Endothelial cell of hepatic sinusoid (primary cell): ENCODE results near the gene CDC6.

Experiments used
- in situ Hi-C: cut with HindIII; loops from 2 replicates; pipeline ENCODE4 v1.10.0; 2017; ENCODE audit warnings: low sequenced_read_pairs

CDC6 gene, protein sequence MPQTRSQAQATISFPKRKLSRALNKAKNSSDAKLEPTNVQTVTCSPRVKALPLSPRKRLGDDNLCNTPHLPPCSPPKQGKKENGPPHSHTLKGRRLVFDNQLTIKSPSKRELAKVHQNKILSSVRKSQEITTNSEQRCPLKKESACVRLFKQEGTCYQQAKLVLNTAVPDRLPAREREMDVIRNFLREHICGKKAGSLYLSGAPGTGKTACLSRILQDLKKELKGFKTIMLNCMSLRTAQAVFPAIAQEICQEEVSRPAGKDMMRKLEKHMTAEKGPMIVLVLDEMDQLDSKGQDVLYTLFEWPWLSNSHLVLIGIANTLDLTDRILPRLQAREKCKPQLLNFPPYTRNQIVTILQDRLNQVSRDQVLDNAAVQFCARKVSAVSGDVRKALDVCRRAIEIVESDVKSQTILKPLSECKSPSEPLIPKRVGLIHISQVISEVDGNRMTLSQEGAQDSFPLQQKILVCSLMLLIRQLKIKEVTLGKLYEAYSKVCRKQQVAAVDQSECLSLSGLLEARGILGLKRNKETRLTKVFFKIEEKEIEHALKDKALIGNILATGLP

DNA sequence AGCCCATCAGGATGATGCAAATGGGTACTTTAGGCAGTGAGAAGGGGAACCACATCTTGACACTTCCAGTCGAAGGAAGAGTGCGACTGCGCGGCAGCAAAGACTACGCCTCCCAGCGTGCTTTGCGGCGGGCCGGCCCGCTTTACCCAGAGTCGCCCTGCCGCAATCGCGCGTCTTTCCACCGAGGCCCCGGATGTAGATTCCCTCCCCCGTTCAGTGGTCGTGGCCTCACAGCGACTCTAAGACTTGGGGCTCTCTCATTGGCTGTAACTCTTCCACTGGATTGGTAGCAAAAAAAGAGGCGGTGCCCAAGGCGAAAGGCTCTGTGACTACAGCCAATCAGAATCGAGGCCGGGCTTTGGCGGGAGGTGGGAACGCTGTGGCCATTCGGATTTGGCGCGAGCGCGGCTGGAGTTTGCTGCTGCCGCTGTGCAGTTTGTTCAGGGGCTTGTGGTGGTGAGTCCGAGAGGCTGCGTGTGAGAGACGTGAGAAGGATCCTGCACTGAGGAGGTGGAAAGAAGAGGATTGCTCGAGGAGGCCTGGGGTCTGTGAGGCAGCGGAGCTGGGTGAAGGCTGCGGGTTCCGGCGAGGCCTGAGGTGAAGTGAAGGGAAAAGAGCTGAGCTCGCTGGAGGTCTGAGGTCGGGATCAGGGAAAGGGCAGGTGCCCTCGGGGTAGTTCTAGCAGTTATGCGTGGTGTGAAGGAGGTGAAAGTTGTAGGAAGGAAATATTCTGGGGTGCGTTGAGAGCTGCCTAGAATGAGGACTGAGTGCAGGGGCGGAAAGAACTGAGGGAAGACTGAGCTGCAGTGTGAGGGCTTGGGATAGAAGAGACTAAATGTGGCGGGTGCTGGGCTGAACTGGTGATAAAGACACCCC lies at the start of gene CDC6:
Gene CDC6, plus strand, starts transcription at position 386 of the 876 bp plus-strand sequence. CDS start 1,542 bp downstream, outside the sequence.
- in situ Hi-C loops: no loop called here

DNA sequence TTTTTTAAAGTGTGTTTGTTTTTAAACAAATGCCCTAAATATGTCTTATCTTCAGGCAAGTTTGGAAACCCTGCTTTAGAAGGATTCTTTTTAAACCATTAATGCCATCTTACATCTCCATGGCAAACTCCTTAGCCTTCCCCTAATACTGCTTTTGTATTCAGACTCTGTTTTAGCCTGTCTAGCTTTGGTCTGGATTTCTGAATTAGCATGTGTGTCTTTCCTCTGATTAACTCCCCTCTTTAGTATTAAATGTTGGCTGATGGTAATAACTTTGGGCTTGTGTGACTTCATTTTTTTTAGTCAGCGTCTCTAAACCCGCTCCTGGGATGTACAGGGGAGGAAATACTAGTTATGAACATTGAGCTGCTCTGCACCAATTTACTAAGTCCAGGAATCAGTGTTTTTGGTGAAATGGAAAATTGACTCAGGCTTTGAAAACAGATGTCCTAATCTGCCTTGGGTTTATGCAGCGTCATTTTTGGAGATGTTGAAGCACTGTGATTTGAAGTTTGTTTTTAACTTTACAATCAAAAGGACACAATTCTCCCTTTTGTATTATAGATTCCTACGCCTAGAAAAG lies 46.3 kb upstream of the CDC6 start:
- in situ Hi-C loops: loop anchor here (5.0 kb wide), 1 partner anchor 49 kb away; no protein-coding TSS in a partner anchor

DNA sequence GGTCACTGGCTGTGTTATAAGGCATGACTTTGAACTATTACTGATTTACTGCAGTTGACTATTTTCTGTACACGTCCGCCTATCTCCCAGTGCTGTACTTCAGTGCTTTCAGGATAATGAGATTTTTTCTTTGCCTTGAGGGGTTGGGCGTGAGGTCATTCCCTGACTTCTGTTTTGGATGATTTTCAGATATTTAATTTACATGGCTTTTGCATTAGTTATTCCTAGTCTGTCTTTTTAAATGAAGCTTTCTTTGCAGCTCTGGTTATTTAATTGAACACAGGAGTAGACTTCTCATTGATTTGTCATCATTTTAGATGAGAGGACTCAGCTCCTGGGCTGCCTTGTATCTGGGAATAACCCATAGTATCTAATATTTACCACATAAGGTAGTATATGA lies 44.9 kb upstream of the CDC6 start:
- in situ Hi-C loops: loop anchor here (5.0 kb wide), 1 partner anchor 50 kb away; no protein-coding TSS in a partner anchor

DNA sequence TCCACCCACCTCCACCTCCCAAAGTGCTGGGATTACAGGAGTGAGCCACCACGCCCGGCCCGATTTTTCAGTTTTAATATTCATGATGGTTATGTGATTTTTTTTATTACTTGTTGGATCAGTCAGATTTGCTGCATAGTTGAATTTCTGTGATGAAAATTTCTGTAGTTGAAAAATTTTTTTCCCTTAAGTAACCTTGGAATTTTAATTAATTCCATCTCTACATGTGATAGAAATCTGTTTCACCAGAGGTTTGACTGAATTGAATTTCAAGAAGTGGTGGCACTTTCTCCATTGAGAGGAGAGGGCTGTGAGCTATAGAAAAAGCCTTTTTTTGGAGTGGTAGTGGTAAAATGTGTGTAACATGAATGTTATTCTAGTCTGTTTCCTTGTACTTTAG lies 43.9 kb upstream of the CDC6 start:
- in situ Hi-C loops: loop anchor here (5.0 kb wide), 1 partner anchor 51 kb away; no protein-coding TSS in a partner anchor

DNA sequence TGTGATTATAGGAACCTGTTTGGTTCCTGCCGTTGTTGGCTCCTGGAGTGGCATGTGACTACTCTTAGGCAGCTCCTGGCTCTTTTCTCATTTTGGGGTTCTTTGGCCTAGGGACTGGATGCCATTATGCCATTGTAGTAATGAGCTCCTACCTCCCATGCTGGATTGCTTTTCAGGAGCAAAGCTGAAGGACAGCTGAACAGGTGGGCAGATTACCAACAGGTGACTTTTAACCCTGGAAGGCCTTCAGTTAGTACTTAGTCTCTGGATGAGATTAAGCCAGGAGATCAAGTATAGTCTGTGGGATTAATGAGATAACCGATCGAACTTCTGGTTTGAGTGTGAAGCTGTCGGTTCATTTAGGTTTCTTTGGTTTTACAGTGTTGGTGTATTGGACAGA lies 43.4 kb upstream of the CDC6 start:
- in situ Hi-C loops: loop anchor here (5.0 kb wide), 1 partner anchor 52 kb away; no protein-coding TSS in a partner anchor

DNA sequence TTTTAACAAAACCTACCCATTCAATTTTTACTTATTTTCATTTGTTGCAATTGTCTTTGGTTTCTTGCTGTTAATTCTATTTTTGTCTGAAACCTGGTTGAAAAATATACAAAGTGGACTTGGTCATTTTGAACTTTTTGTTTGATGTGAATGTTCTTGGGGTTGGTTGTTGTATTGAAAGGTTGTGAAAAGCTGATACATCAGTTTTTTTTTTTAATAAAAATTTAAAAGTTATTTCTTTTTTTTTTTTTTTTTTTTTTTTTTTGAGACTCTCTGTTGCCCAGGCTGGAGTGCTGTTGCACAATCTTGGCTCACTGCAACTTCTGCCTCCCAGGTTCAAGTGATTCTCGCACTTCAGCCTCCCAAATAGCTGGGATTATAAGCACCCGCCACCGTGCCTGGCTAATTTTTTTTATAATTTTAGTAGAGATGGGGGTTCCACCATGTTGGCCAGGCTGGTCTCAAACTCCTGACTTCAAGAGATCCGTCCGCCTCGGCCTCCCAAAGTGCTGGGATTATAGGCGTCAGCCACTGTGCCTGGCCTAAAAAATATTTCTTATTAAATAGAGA lies 39.7 kb upstream of the CDC6 start:
- in situ Hi-C loops: no loop called here

DNA sequence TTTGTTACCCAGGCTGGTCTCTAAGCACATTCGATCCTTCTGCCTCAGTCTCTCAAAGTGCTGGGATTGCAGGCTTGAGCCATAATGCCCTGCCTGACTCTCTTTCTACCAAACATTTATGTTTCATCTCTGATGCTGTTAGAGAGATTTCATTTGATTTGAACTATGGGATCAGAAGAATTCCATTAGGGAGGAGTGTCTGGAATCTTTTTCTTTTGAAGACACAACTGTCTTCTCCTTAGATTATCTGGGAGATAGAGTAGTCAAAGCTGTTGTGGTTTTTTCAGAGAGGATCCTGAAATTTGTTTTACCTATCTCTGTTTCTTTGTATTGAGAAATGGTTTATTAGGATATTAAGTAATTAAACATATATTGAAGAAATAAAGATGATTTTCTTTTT lies 39.2 kb upstream of the CDC6 start:
- in situ Hi-C loops: no loop called here

DNA sequence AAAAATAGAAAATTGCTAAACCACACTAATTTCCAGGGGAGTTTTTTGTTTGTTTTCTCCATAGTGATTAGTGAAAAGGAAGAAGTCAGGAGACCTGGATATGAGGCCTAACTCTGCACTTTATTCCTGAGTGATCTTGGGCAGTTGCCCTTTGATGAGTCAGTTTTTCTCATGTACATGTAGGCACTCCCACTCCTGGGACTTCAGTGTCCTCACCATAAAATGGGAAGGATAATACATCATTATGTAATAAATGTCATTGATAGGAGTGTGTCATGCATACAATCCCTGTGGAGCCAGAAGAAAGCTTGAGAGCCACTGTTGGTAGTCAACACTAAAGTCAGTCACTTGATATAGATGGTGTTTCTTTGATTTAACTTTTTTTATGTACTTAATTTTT lies 36.1 kb upstream of the CDC6 start:
- in situ Hi-C loops: no loop called here

DNA sequence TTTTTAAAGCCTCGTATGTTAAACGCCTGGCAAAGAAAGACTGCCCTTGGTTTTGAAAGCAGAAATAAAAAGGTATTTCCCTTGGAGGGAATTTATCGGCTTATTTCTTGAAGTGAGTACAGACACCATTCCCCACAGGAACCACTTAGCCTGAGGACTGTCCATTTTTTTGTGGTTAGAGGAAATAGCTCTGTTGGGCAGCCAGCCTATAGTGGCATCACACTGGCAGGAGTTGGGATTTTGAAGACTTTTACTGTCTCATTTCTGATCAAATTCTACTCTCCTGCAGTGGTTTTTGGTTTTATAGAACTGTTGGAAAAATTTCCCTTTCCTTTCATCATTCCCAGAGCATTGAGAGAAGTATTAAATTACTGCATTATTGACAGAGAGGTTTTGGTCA lies 34.1 kb upstream of the CDC6 start:
- in situ Hi-C loops: no loop called here

DNA sequence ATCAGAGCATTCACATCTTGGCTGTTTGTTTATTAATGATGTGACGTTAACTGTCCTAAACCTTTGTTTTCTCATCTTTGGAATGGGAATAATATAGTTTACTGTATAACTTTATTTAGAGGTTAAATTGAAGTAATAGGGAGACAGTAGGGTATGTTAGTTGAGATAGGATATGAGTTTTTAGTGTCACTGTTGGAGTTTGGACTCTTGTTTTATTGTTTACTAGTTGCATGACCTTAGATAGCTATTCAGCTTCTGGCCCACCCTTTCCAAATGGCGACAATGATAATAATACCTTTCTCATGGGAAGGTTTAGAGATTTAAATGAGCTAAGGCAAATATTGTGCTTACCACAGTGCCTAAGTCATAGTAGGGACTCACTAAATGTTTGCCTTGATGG lies 28.2 kb upstream of the CDC6 start:
- in situ Hi-C loops: no loop called here

DNA sequence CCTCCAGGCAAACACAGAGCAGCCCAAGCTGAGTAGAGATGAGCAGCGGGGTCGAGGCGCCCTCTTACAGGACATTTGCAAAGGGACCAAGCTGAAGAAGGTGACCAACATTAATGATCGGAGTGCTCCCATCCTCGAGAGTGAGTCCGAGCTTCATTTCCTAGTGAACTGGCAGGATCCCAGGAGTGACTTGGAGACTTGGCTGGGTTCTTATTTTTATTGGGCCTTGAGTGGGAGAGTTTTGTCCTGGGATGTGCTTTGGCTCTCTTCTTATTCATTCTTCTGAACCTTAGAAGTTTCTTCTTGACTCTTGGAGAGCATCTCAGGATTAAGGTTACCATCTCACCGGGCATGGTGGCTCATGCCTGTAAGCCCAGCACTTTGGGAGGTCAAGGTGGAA lies 27.2 kb upstream of the CDC6 start:
- in situ Hi-C loops: no loop called here

DNA sequence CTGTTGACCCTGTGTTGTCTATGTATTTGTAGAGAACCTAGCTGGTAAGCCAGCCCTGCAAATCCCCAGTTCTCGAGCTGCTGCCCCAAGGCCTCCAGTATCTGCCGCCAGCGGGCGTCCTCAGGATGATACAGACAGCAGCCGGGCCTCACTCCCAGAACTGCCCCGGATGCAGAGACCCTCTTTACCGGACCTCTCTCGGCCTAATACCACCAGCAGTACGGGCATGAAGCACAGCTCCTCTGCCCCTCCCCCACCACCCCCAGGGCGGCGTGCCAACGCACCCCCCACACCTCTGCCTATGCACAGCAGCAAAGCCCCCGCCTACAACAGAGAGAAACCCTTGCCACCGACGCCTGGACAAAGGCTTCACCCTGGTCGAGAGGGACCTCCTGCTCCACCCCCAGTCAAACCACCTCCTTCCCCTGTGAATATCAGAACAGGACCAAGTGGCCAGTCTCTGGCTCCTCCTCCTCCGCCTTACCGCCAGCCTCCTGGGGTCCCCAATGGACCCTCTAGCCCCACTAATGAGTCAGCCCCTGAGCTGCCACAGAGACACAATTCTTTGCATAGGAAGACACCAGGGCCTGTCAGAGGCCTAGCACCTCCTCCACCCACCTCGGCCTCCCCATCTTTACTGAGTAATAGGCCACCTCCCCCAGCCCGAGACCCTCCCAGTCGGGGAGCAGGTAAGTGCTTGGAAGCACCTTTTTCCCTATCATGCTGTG lies 23.1 kb upstream of the CDC6 start:
- in situ Hi-C loops: loop anchor here (5.0 kb wide), 1 partner anchor 53 kb away; no protein-coding TSS in a partner anchor

DNA sequence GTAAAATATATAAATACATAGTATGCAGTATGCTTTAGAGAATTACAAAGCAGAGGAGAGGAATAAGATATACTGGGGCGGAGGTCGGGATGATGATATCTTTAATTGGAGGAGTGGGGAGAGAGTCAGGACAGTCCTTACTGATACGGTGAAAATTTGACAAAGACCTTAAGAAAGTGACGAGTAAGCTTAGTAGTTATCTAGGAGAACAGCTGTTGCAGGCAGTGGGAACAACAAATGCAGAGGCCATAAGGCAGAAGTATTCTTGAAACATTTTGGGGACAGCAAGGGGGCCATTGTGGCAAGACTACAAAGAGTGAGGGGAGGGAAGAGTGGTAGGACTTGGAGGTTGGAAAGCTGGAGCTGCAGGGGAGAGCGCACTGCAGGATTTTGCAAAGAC lies 22.3 kb upstream of the CDC6 start:
- in situ Hi-C loops: loop anchor here (5.0 kb wide), 1 partner anchor 52 kb away; no protein-coding TSS in a partner anchor

DNA sequence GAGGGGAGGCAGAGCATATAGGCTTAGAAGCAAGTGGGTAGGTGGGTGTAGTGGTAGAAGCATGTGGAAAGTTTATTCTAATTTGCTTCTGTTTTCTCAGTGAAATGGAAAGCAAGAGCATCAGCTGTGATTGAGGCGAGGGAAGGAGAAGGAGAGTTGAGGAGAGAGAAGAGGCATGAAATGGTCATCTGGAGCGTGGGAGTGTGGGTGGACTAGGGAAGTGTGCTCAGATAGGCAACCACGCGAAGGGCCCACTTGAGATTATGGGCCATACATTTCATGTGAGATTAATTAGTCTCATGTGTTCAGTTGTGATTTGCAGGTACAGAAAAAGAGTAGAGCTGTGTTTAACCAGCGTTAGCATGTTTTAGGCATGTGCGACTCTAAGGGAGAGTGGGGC lies 20.8 kb upstream of the CDC6 start:
- in situ Hi-C loops: loop anchor here (5.0 kb wide), 1 partner anchor 50 kb away; no protein-coding TSS in a partner anchor

DNA sequence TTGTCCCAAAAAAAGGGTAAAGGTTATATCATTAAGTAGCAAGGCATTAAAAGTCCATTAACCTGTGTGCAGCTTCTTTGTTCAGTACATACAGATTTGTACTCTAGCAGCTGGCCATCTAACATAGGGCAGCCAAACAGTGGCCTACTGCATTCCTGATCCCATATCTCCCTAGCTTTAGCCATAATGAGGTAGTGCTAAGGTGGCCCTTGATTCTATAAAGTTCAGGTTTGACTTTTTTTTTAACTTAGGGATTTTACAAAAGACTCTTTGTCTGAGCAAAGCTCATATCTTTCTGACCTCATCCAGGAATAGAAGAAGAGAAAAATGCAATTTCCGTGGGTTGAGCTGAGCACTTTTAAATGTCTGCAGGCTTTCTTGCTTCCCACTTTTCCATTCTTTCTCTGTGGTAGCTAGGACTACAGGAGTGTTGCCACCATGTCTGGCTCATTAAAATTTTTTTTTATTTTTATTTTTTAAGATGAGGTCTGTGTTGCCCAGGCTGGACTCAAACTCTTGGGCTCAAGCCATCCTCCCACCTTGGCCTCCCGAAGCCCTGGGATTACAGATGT lies 19.5 kb upstream of the CDC6 start:
- in situ Hi-C loops: loop anchor here (5.0 kb wide), 1 partner anchor 49 kb away; no protein-coding TSS in a partner anchor

DNA sequence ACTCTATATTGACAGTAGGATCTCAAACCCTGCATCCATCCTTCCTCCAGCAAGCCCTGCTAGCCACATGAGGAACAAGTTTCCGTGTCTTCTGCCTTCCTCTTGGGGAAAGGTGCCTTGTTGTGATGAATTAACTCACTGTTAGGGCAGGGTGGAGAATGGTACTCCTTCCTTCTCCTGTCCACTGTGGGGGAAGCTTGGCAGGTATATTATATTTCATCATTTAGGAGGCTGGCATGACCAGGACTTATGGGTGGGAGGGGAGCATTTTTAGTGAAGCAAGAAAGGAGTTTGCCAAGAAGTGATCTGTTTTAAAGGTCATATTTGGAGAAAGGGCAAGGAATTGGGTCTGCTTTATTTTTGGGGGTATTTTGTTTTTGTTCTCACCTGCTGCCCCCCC lies 9.3 kb upstream of the CDC6 start:
- in situ Hi-C loops: no loop called here

DNA sequence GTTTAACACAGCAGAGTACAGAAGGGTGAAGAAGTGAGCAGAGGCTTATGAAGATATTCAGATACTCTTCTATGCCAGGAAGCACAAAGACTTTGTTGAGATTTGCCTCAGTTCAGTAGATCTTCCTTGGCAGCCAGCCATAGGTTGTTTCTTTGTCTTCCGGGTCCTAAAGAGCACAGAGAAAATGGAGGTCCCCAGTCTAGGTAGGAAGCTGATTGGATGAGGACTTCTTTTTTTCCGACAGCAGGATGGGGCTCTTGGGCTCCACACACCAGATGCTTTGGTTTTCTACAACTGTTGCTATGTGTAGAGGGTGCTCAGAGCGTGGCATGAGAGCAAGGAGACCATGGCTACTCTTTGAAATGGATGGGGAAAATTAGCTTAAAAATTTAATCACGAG lies 8.3 kb upstream of the CDC6 start:
- in situ Hi-C loops: no loop called here

DNA sequence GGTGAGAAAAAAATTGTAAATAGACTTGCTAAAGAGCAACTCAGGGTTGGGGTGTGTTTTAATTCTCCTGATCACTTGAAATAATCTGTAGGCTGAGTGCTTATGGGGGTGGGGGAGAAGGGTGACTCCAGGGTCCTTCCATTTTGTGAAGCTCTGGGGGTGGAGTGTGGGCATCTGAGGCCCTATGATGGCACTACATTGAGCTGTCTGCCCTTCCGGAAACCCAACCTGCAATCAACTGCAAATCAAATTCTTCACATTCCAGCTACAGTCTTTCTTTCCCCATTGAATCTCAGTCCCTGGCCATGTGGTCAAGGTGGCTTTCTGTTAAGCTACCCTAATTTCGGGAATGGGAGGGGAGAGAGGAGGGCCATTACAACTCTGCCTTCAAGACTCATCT lies 6.0 kb upstream of the CDC6 start:
- in situ Hi-C loops: no loop called here

DNA sequence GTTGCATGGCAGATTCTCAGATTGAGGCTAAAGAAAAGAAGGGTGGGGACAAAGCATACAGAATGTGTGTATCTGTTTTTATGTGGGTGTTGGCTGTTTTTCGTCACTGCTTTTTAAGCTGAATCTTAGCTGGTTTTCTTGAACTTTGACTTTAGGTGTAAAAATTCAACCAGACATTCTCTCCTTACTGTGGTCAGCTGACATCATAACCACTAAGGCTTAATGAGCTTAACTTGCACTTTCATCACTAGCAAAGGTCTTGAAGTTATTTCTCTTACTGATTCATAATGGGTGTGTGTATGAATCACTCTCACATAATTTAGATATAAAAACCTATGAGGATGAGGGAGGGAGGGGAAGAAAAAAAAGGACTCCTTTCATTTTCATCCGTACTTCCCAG lies 4.0 kb upstream of the CDC6 start:
- in situ Hi-C loops: no loop called here
